Measurements from ENCODE around the gene CTDSPL. TPM values are rescaled to one million over a fixed set of nuclear protein-coding genes. Genes with fewer than 3 reads are reported as not detected.

Gene CTDSPL
- total and polyA plus RNA-seq, 2 of the 8 experiments (the other 6 are each of a cell fraction or from before 2014, with no cell fraction given), result 20.3 to 42.2 TPM

- TF ChIP-seq GTF2F1 (IDR thresholded peaks at IDR 0.05; ENCODE audit: borderline replicate concordance, low read depth, low read length), result no peak
- no peak for TF ChIP-seq HDAC6 (IDR thresholded peaks at IDR 0.05; ENCODE audit: low read depth, low read length)
- no peak for TF ChIP-seq TBP (IDR thresholded peaks at IDR 0.05; ENCODE audit: low read depth, low read length)
- no peak for TF ChIP-seq FOSL1 (IDR thresholded peaks at IDR 0.05; ENCODE audit: insufficient read depth, low read depth, low read length)
- TF ChIP-seq CHD2 (IDR thresholded peaks at IDR 0.05; ENCODE audit: low read length), result no peak
- no peak for TF ChIP-seq SP2 (IDR thresholded peaks at IDR 0.05; ENCODE audit: low read length)
- no peak for TF ChIP-seq ATF2 (IDR thresholded peaks at IDR 0.05; ENCODE audit: low read length)
- TF ChIP-seq CBX5 (IDR thresholded peaks at IDR 0.05; ENCODE audit: low read depth, low read length), result no peak
These were observed 2.3 kb upstream of the CTDSPL start (continued) for GRCh38 chr3:37859354-37859753.
